WTC11 (cell line): ENCODE measurements around the gene FHOD1. TPM values are rescaled to one million over a fixed set of nuclear protein-coding genes. Genes with fewer than 3 reads are reported as not detected.
A peak's percentile ranks its signal among the peaks of the same experiment; 100 is the strongest.

Experiments
- ATAC-seq: fragments of 200-7000 bp; cut with Tn5 transposase; 2 replicates; pipeline ENCODE4 v1.10.0; 2021; ENCODE audit warnings: mild to moderate bottlenecking, moderate library complexity
- CTCF ChIA-PET: fragments of 300-600 bp; sonication (Branson Sonifier 250); formaldehyde crosslinking; loops from one replicate; lab custom pipeline; 2021; ENCODE audit warnings: antibody characterized with exemption; lab: Charles Lee
- POLR2A ChIA-PET: fragments of 350-600 bp; sonication (Branson Sonifier 250); formaldehyde crosslinking; loops from one replicate; lab custom pipeline; 2021; ENCODE audit warnings: antibody characterized with exemption; lab: Charles Lee
- DNase-seq: peaks from one replicate; pipeline ENCODE4 v3.0.0; 2021; ENCODE audit warnings: low spot score
- H3K27ac Mint-ChIP-seq: 2 replicates; pipeline ENCODE4 v1.8.0; 2021; ENCODE audit warnings: mixed read lengths
- H3K27me3 Mint-ChIP-seq: 2 replicates; pipeline ENCODE4 v1.8.0; 2021; ENCODE audit warnings: low read depth, mild to moderate bottlenecking, moderate library complexity, mixed read lengths
- H3K36me3 Mint-ChIP-seq: 2 replicates; pipeline ENCODE4 v1.8.0; 2021; ENCODE audit warnings: mixed read lengths
- H3K4me1 Mint-ChIP-seq: 2 replicates; pipeline ENCODE4 v1.8.0; 2022; ENCODE audit warnings: mixed read lengths
- H3K4me3 Mint-ChIP-seq: 2 replicates; pipeline ENCODE4 v1.8.0; 2021; ENCODE audit warnings: mild to moderate bottlenecking, moderate library complexity, mixed read lengths
- H3K9me3 Mint-ChIP-seq: 2 replicates; pipeline ENCODE4 v1.8.0; 2021; ENCODE audit warnings: mixed read lengths
- HMGA2 ChIP-seq: fragments of 250-450 bp; sonication (Bioruptor Pico); IDR thresholded peaks from 2 replicates; pipeline ENCODE4 v1.4.0; 2021; ENCODE audit warnings: mild to moderate bottlenecking, moderate library complexity
- IRF2 ChIP-seq: sonication (generic); formaldehyde crosslinking; IDR thresholded peaks from 2 replicates; pipeline ENCODE4 v1.8.0; 2022; ENCODE audit warnings: low read depth, missing genetic modification reagents, borderline replicate concordance
- JUN ChIP-seq: sonication (generic); formaldehyde crosslinking; IDR thresholded peaks from 2 replicates; pipeline ENCODE4 v1.8.0; 2023; ENCODE audit warnings: mild to moderate bottlenecking, missing genetic modification reagents
- NR3C1 ChIP-seq: sonication (generic); formaldehyde crosslinking; conservative IDR thresholded peaks from 2 replicates; pipeline ENCODE4 v1.8.1; 2023; ENCODE audit warnings: low read depth, mild to moderate bottlenecking, missing genetic modification reagents
- PRDM15 ChIP-seq: sonication (generic); formaldehyde crosslinking; IDR thresholded peaks from 2 replicates; pipeline ENCODE4 v1.8.0; 2022; ENCODE audit warnings: missing genetic modification reagents
- PRRX2 ChIP-seq: fragments of 250-450 bp; sonication (Bioruptor Pico); IDR thresholded peaks from 2 replicates; pipeline ENCODE4 v1.8.0; 2021; ENCODE audit warnings: mild to moderate bottlenecking
- ZNF138 ChIP-seq: sonication (generic); formaldehyde crosslinking; conservative IDR thresholded peaks from 2 replicates; pipeline ENCODE4 v1.8.1; 2022; ENCODE audit warnings: mild to moderate bottlenecking, moderate library complexity, missing genetic modification reagents
- ZNF232 ChIP-seq: sonication (generic); formaldehyde crosslinking; IDR thresholded peaks from 2 replicates; pipeline ENCODE4 v1.8.0; 2022; ENCODE audit warnings: mild to moderate bottlenecking, missing genetic modification reagents
- ZNF263 ChIP-seq: sonication (generic); formaldehyde crosslinking; IDR thresholded peaks from 2 replicates; pipeline ENCODE4 v1.8.1; 2022; ENCODE audit warnings: low read depth, mild to moderate bottlenecking, moderate library complexity, missing genetic modification reagents
- ZNF281 ChIP-seq: sonication (generic); formaldehyde crosslinking; IDR thresholded peaks from 2 replicates; pipeline ENCODE4 v1.8.0; 2023; ENCODE audit warnings: mild to moderate bottlenecking, missing genetic modification reagents
- total RNA-seq: library from RNA; stranded (reverse); gene quantifications from 3 replicates; pipeline ENCODE4 v1.2.3, GENCODE V29; 2021
- TF ChIP-seq, protein P1 (sequence below): sonication (generic); formaldehyde crosslinking; IDR thresholded peaks from 2 replicates; pipeline ENCODE4 v1.8.0; 2023; ENCODE audit warnings: missing genetic modification reagents, mild to moderate bottlenecking, borderline replicate concordance
- TF ChIP-seq, protein P2 (sequence below): sonication (generic); formaldehyde crosslinking; conservative IDR thresholded peaks from 2 replicates; pipeline ENCODE4 v1.8.1; 2022; ENCODE audit warnings: mild to moderate bottlenecking, missing genetic modification reagents

The FHOD1 gene
- total RNA-seq, 1 experiment from 2014 or later, result 81.3 TPM

- TF ChIP-seq, protein P1, sequence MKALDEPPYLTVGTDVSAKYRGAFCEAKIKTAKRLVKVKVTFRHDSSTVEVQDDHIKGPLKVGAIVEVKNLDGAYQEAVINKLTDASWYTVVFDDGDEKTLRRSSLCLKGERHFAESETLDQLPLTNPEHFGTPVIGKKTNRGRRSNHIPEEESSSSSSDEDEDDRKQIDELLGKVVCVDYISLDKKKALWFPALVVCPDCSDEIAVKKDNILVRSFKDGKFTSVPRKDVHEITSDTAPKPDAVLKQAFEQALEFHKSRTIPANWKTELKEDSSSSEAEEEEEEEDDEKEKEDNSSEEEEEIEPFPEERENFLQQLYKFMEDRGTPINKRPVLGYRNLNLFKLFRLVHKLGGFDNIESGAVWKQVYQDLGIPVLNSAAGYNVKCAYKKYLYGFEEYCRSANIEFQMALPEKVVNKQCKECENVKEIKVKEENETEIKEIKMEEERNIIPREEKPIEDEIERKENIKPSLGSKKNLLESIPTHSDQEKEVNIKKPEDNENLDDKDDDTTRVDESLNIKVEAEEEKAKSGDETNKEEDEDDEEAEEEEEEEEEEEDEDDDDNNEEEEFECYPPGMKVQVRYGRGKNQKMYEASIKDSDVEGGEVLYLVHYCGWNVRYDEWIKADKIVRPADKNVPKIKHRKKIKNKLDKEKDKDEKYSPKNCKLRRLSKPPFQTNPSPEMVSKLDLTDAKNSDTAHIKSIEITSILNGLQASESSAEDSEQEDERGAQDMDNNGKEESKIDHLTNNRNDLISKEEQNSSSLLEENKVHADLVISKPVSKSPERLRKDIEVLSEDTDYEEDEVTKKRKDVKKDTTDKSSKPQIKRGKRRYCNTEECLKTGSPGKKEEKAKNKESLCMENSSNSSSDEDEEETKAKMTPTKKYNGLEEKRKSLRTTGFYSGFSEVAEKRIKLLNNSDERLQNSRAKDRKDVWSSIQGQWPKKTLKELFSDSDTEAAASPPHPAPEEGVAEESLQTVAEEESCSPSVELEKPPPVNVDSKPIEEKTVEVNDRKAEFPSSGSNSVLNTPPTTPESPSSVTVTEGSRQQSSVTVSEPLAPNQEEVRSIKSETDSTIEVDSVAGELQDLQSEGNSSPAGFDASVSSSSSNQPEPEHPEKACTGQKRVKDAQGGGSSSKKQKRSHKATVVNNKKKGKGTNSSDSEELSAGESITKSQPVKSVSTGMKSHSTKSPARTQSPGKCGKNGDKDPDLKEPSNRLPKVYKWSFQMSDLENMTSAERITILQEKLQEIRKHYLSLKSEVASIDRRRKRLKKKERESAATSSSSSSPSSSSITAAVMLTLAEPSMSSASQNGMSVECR, result no peak
- TF ChIP-seq, protein P2, sequence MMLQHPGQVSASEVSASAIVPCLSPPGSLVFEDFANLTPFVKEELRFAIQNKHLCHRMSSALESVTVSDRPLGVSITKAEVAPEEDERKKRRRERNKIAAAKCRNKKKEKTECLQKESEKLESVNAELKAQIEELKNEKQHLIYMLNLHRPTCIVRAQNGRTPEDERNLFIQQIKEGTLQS, result no peak
- TF ChIP-seq IRF2, result no peak
- TF ChIP-seq ZNF232 (CRISPR knock-in tag), result no peak
- no peak for TF ChIP-seq PRRX2
Measured at GRCh38 chr16:67187175-67187890, 59.9 kb downstream of the FHOD1 start (continued).

GRCh38 chr16:67186550-67186950 lies 60.7 kb downstream of the FHOD1 start:
- no peaks in the 10 kb centered on the region for H3K36me3 Mint-ChIP-seq
- no peaks in the 10 kb centered on the region for H3K9me3 Mint-ChIP-seq
- no peak for ATAC-seq
- H3K4me3 Mint-ChIP-seq, result no peak overlapping the region
- CTCF ChIA-PET, result interaction anchor here (1.4 to 4.4 kb wide), 5 partner anchors 12 to 233 kb away, joined by 4 to 88 read pairs (median 49); partner anchors contain the start of genes FBXL8, HSF4, NOL3 and TRADD
- H3K27ac Mint-ChIP-seq, result no peak overlapping the region
- peak; percentile 41 for DNase-seq
- TF ChIP-seq ZNF281 (CRISPR knock-in tag) (no peak), JUN (no peak), PRDM15 (CRISPR knock-in tag) (no peak), ZNF263 (CRISPR knock-in tag) (no peak), ZNF138 (CRISPR knock-in tag) (no peak), NR3C1 (CRISPR knock-in tag) (no peak), HMGA2 (CRISPR knock-in tag) (no peak)
- TF ChIP-seq, protein P2, result no peak
- POLR2A ChIA-PET, result interaction anchor here (0.6 to 1.9 kb wide), 2 partner anchors 18 to 258 kb away, joined by 3 to 8 read pairs; no protein-coding TSS in a partner anchor
- H3K4me1 Mint-ChIP-seq, result peaks cover 27% of the 10 kb centered on the region
- peaks cover 29% of the 10 kb centered on the region for H3K27me3 Mint-ChIP-seq
